Activated T-helper 1 cell treated with anti-CD3 and anti-CD28 coated beads, Interleukin-12 subunit alpha, Interleukin-12 subunit beta, Interleukin-2, Interleukin-4 antibody, amounts not matched to agents 30 ng/mL and 10 ng/mL and 1 ng/mL, durations not matched to agents 14 hours and 24 hours and 36 hours (primary cell): ENCODE measurements around the gene FUZ. TPM values are rescaled to one million over a fixed set of nuclear protein-coding genes. Genes with fewer than 3 reads are reported as not detected.

Experiments used
- DNase-seq: peaks from one replicate; pipeline ENCODE4 v3.0.0; 2021; ENCODE audit warnings: low spot score
- H3K27ac Mint-ChIP-seq: one replicate; pipeline ENCODE4 v1.8.0; 2021; ENCODE audit warnings: mild to moderate bottlenecking, mixed read lengths
- H3K27me3 Mint-ChIP-seq: one replicate; pipeline ENCODE4 v1.8.0; 2022; ENCODE audit warnings: mild to moderate bottlenecking, moderate library complexity, mixed read lengths; ENCODE audit not compliant: insufficient read depth
- H3K36me3 Mint-ChIP-seq: one replicate; pipeline ENCODE4 v1.8.0; 2021; ENCODE audit warnings: low read depth, mixed read lengths
- H3K4me1 Mint-ChIP-seq: one replicate; pipeline ENCODE4 v1.8.0; 2021; ENCODE audit warnings: low read depth, mixed read lengths
- H3K4me3 Mint-ChIP-seq: one replicate; pipeline ENCODE4 v1.8.0; 2021; ENCODE audit warnings: mild to moderate bottlenecking, moderate library complexity, mixed read lengths
- H3K9me3 Mint-ChIP-seq: one replicate; pipeline ENCODE4 v1.8.0; 2021; ENCODE audit warnings: mixed read lengths
- intact Hi-C: fragments of 100-400 bp; cut with micrococcal nuclease; formaldehyde crosslinking; loops from one replicate; pipeline ENCODE4 v1.15.1; 2024
- total RNA-seq: library from RNA; stranded (reverse); gene quantifications from 2 replicates; pipeline ENCODE4 v1.2.3, GENCODE V29; 2022

Gene FUZ
- total RNA-seq, 1 donor from 2014 or later, result 14.0 TPM

DNA sequence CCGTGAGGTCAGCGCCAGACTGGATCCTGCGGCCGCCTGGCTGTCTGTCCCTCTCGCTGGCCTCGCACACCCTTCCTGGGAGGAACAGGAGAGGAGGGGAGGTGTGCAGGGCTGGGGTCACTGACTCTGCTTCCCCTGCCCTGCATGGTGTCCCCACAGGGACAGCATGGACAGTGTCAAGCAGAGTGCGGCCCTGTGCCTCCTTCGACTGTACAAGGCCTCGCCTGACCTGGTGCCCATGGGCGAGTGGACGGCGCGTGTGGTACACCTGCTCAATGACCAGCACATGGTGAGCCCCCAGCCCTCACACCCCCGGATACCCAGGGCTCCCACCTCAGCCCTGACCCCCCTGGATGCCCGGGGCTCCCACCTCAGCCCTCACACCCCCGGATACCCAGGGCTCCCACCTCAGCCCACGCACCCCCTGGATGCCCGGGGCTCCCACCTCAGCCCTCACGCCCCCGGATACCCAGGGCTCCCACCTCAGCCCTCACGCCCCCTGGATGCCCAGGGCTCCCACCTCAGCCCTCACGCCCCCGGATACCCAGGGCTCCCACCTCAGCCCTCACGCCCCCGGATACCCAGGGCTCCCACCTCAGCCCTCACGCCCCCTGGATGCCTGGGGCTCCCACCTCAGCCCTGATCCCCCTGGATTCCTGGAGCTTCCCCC lies 21.2 kb downstream of the FUZ start:
- no peak for DNase-seq
- Mint-ChIP-seq H3K27me3 (no peaks in the 10 kb centered on the region), H3K27ac (no peak overlapping the region), H3K9me3 (no peaks in the 10 kb centered on the region), H3K4me1 (peaks cover 5% of the 10 kb centered on the region), H3K36me3 (peaks cover 26% of the 10 kb centered on the region), H3K4me3 (no peak overlapping the region)
- intact Hi-C loops, result no loop called here

DNA sequence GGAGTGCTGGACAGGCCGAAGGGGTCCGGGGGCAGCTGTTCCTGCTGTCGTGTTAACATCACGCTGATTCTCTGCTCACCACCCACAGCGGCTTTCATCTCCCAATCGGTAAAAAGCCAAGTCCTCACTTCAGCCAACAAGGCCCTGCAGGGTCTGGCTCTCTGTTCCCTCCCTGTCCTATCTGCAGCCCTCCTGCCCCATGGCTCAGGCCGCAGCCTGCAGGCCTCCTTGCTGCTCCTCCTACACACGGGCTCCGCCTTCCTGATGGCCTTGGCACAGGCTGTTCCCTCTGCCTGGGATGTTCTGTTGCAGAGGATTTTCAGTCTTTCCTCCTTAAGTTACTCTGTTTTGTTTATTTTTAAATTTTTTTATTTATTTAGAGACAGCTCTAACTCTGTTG lies 22.2 kb downstream of the FUZ start:
- Mint-ChIP-seq H3K36me3 (peaks cover 21% of the 10 kb centered on the region), H3K9me3 (no peaks in the 10 kb centered on the region), H3K27ac (no peak overlapping the region), H3K27me3 (no peaks in the 10 kb centered on the region), H3K4me1 (peaks cover 5% of the 10 kb centered on the region), H3K4me3 (no peak overlapping the region)
- intact Hi-C loops, result no loop called here
- DNase-seq, result no peak

DNA sequence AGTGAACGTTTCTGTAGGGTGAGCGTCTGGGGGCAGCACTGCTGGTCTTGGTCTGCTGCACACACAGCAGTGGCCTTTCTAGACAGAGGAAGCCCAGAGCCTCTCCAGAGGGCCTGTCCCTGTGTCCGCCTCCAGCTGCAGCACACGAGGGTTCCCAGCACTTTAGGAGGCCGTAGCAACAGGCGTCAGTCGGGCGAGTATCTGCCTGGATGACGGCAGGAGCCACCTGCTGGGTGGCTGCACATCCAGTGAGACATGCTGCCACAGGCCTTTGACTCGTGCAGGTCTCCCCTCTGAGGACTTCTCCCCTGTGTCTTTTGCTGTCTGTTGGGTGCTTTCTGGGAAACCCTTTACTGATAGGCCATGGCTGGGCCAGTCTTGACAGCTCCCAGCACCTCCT lies 24.2 kb downstream of the FUZ start:
- Mint-ChIP-seq H3K4me3 (no peak overlapping the region), H3K27me3 (no peaks in the 10 kb centered on the region), H3K27ac (no peak overlapping the region), H3K36me3 (peaks cover 21% of the 10 kb centered on the region), H3K9me3 (no peaks in the 10 kb centered on the region), H3K4me1 (peaks cover 5% of the 10 kb centered on the region)
- DNase-seq, result no peak
- intact Hi-C loops, result no loop called here

DNA sequence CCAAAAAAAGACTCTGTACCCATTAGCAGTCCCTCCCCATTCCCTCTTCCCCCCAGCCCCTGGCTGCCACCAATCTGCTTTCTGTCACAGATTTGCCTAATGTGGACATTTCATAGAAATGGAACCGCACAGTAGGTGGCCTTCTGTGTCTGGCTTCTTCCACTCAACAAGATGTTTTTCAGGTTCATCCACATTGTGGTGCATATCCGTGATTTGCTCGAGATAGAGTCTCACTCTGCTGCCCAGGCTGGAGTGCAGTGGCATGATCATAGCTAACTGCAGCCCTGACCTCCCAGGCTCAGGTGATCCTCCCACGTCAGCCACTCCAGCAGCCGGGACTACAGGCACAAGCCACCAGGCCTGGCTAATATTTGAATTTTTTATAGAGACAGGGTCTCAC lies 25.3 kb downstream of the FUZ start:
- no peak overlapping the region for H3K27ac Mint-ChIP-seq
- DNase-seq, result no peak
- H3K36me3 Mint-ChIP-seq, result peaks cover 26% of the 10 kb centered on the region
- H3K4me1 Mint-ChIP-seq, result no peaks in the 10 kb centered on the region
- H3K27me3 Mint-ChIP-seq, result no peaks in the 10 kb centered on the region
- H3K4me3 Mint-ChIP-seq, result no peak overlapping the region
- intact Hi-C loops, result no loop called here
- no peaks in the 10 kb centered on the region for H3K9me3 Mint-ChIP-seq

DNA sequence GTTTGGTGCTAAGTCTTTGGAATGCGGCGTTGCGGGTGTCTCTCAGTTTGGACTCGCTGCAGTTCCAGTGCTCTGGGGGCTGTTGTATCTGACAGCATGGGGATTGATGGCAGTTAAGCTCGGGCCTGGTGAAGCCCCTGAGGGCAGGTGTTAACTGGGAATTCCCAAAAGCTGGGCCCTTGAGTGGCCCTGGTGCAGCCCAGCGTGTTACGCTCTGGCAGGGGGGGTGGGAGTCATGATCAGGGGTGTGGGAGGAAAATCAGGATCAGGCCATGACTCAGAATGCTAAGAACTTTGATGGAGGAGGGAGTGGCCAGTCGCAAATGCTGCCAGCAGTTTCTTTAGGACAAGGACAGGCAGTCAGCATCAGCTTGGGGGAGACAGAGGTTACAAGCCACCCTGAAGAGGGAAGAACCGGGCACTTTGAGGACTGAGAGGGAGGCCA lies 26.7 kb downstream of the FUZ start:
- Mint-ChIP-seq H3K36me3 (peaks cover 25% of the 10 kb centered on the region), H3K9me3 (no peaks in the 10 kb centered on the region), H3K4me3 (no peak overlapping the region), H3K4me1 (peaks cover under 1% of the 10 kb centered on the region), H3K27me3 (no peaks in the 10 kb centered on the region), H3K27ac (no peak overlapping the region)
- intact Hi-C loops, result no loop called here
- no peak for DNase-seq

DNA sequence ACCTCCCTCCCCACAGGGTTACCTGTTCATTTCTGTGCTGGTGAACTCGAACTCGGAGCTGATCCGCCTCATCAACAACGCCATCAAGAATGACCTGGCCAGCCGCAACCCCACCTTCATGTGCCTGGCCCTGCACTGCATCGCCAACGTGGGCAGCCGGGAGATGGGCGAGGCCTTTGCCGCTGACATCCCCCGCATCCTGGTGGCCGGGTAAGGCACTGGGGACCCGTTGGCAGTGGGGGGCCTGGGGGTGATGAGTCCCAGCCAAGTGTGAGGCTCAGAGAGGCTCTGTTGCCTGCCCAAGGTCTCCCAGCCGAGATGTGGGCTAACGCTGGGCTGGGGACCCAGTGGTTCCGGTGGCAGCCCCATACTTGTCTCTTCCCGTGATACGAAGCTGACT lies 30.6 kb downstream of the FUZ start:
- no peak overlapping the region for H3K27ac Mint-ChIP-seq
- DNase-seq, result no peak
- no peaks in the 10 kb centered on the region for H3K27me3 Mint-ChIP-seq
- H3K4me3 Mint-ChIP-seq, result no peak overlapping the region
- H3K36me3 Mint-ChIP-seq, result peaks cover 30% of the 10 kb centered on the region
- no peaks in the 10 kb centered on the region for H3K9me3 Mint-ChIP-seq
- H3K4me1 Mint-ChIP-seq, result peaks cover 17% of the 10 kb centered on the region
- intact Hi-C loops, result no loop called here

DNA sequence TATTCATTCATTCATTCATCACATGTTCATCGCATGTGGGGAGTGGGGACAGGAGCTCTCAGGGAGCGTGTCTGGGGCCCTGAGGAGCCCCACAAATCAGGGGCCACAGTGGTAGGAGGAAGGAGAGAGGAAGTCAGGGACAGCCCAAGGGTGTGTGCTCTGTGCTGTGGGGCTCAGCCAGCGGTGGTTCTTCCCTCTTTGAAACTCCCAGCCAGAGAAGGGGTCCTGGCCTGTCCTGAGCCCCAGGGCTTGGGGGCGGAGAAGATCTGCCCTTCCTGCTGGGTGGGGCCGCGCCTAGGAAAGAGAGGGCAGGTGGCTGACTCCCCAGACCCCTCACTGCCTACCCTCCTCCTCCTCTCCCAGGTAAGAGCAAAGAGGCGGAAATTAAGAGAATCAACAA lies 31.7 kb downstream of the FUZ start:
- Mint-ChIP-seq H3K36me3 (peaks cover 29% of the 10 kb centered on the region), H3K4me3 (no peak overlapping the region), H3K27me3 (no peaks in the 10 kb centered on the region), H3K27ac (no peak overlapping the region), H3K9me3 (no peaks in the 10 kb centered on the region), H3K4me1 (peaks cover 17% of the 10 kb centered on the region)
- intact Hi-C loops, result no loop called here
- no peak for DNase-seq

DNA sequence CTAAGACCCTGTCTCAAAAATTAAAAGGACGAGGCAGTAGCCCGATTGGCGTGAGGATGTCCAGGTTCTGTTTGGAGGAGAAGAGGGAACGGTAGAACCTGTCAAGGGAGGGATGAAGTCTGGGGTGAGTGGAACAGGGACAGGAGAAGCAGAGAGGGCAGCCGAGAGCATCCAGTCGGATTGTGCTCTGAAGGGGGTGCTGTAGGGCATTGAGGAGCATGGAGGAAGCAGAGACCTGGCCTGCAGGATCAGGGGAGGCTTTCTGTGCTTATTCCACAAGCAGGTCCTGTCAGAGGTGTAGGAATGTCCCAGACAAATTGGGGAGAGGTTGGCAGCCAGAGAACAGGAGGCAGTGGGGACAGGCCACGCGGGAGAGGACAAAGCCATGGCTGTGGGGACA lies 32.2 kb downstream of the FUZ start:
- Mint-ChIP-seq H3K4me1 (peaks cover 17% of the 10 kb centered on the region), H3K9me3 (no peaks in the 10 kb centered on the region), H3K27me3 (no peaks in the 10 kb centered on the region), H3K4me3 (no peak overlapping the region), H3K27ac (no peak overlapping the region), H3K36me3 (peaks cover 29% of the 10 kb centered on the region)
- DNase-seq, result no peak
- intact Hi-C loops, result no loop called here

DNA sequence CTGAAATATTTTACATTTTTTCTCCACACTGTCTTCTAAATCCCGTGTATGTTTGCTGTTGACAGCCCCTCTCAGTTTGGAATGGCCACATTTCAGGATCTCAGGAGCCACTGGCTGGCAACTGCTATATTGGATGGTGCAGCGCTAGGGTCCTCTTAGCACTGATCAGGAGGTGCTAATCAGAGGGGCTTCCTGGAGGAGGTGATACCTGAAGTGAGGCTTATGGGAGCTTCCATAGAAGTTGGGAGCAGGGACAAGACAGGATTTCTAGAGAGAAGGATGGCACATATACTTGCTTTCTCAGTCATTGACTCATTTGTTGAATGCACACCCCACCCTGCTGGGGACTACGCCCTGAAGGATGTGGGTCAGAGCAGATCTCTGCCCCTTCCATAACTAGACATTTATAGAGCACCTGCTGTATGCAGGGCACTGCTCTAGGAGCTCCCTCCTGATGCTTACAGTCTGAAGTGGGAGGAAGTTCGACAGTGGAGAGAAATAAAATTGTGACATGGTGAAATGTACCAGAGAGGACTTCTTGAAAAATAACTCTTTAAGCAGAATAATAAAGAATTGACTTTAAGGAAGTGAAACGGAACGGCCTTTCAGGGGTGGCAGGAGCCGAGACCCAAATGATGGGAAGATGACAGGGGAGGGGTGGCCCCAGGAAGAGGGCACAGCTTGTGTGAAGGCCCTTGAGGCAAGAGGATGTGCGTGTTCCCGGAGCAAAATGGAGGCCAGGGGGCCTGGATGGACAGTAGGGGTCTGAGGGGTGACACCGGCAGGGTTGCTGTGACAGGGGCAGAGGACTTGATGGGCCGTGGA lies 33.1 kb downstream of the FUZ start:
- no peak overlapping the region for H3K27ac Mint-ChIP-seq
- peaks cover 24% of the 10 kb centered on the region for H3K36me3 Mint-ChIP-seq
- no peak for DNase-seq
- no peaks in the 10 kb centered on the region for H3K27me3 Mint-ChIP-seq
- no peaks in the 10 kb centered on the region for H3K9me3 Mint-ChIP-seq
- no peak overlapping the region for H3K4me3 Mint-ChIP-seq
- intact Hi-C loops, result no loop called here
- peaks cover 17% of the 10 kb centered on the region for H3K4me1 Mint-ChIP-seq

DNA sequence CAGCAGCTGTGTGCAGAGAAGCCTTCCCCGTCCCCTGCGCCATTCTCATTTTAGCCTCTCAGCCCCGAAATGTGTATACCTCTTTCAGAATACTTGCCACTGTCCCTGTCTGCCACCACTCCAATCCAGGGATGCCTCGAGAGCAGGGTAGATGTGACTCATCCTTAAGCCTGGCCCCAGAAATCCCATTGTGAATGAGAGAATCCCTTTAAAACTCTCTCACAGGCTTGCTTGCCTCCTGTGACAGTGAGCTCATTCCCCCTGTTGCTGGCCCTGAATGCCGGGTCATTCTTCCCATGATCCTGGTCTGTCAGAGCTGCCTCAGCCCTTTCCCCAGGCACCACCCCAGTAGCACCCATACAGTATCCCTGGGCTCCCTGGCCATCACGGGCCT lies 36.7 kb downstream of the FUZ start:
- H3K27me3 Mint-ChIP-seq, result no peaks in the 10 kb centered on the region
- no peak for DNase-seq
- no peak overlapping the region for H3K27ac Mint-ChIP-seq
- no peak overlapping the region for H3K4me3 Mint-ChIP-seq
- H3K36me3 Mint-ChIP-seq, result peaks cover 12% of the 10 kb centered on the region
- peaks cover 16% of the 10 kb centered on the region for H3K4me1 Mint-ChIP-seq
- intact Hi-C loops, result no loop called here
- H3K9me3 Mint-ChIP-seq, result no peaks in the 10 kb centered on the region

DNA sequence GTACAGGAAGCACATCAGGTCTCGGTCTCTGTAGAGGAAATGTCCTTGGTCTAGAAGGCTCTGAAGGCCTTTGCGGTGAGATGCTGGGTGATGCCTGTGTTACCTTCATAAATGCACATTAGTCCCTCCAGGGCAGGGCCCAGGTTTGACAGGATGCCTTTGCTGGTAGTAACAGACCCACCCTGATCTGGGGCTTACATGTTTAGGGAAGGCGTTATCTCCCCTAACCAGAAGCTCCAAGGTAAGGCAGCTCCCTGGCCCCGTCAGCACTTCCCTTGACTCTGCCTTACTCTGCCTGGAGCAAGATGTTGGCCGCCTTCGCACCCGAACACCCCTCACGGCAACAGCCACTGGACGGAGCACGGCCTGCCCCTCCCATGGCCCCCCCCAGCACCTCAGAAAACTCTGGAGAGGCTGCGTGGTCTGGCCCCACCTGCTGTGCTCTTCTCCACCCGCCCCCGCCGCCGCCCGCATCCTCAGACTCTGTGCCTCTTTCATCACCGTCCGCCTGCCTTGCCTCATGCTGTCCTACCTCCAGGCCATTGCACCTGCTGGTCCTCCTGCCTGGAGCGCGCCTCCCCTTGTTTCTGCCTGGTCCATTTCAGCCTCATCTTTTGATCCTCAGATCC lies 37.2 kb downstream of the FUZ start:
- intact Hi-C loops, result no loop called here
- Mint-ChIP-seq H3K36me3 (peaks cover 10% of the 10 kb centered on the region), H3K27ac (no peak overlapping the region), H3K4me1 (peaks cover 11% of the 10 kb centered on the region), H3K9me3 (no peaks in the 10 kb centered on the region), H3K27me3 (no peaks in the 10 kb centered on the region), H3K4me3 (no peak overlapping the region)
- DNase-seq, result no peak

DNA sequence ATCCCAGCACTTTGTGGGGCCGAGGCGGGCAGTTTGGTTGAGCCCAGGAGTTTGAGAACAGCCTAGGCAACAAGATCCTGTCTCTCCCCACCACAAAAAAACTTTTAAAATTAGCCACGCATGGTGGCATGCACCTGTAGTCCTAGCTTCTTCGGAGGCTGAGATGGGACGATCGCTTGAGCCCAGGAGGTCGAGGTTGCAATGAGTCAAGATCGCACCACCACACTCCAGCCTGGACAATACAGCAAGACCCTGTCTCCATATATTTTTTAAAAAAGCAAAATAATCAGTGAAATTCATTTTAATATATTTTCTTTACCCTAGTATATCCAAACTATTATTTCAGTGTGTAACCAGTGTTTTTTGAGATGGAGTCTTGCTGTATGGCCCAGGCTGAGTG lies 38.1 kb downstream of the FUZ start:
- Mint-ChIP-seq H3K4me3 (no peak overlapping the region), H3K9me3 (no peaks in the 10 kb centered on the region), H3K27me3 (no peaks in the 10 kb centered on the region), H3K4me1 (peaks cover 5% of the 10 kb centered on the region), H3K36me3 (peaks cover 4% of the 10 kb centered on the region), H3K27ac (no peak overlapping the region)
- no peak for DNase-seq
- intact Hi-C loops, result no loop called here

DNA sequence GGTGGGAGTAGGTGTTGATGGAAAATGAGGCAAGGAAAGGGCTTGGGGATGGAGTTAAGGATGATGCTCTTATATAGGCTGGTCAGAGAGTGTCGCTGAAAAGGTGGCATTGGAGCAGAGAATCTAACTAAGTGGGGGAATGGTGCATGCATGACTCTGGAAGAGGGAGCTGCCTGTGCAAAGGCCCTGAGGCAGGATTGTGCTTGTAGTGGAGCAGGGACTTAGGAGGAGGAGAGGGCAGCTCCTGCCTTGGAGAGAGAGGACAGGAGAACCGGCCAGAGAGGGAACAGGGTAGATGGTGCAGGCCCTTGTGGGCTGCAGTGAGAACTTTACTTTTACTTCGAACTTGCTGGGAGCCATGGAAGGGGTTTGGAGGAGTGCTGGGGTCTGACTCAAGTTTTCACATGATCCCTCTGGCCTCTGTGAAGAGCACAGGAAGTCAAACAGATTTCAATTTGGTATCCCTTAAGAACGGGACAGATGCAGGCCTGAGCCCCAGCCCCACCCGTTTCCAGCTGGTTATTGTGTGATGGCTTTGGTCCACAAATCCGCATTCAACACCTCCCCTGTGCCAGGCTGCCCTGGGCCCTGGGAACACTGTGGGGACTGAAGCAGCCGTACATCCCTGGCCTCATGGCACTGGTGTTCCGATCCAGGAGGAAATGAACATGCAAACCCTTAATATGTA lies 39.3 kb downstream of the FUZ start:
- peaks cover 6% of the 10 kb centered on the region for H3K36me3 Mint-ChIP-seq
- H3K27me3 Mint-ChIP-seq, result no peaks in the 10 kb centered on the region
- no peak overlapping the region for H3K27ac Mint-ChIP-seq
- no peaks in the 10 kb centered on the region for H3K4me1 Mint-ChIP-seq
- no peaks in the 10 kb centered on the region for H3K9me3 Mint-ChIP-seq
- DNase-seq, result no peak
- H3K4me3 Mint-ChIP-seq, result no peak overlapping the region
- intact Hi-C loops, result no loop called here
